ENCODE results near the gene BRSK1.

DNA sequence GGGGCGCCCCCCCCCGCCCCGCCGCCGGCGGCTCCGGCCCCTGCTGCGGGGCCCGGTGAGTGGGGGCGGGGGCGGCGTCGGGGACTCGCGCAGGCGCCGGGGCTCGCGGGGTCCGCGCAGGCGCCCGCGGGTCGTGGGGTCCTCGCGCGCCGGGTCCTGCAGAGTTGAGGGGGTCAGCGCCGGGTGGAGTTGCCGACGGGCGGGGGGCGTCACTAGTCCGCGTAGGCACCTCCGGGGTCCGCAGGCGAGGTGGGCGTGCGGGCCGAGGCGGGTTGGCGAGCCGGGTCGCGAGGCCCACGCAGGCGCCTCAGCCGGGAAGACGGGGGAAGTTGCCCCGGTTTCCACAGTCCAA, 25.3 kb upstream of the BRSK1 start:
- TF ChIP-seq CTCF (IDR thresholded peaks at IDR 0.05) (no peak), POLR2AphosphoS2 (conservative IDR thresholded peaks at IDR 0.05; ENCODE audit: low read length) (no peak), KDM1A (IDR thresholded peaks at IDR 0.05; ENCODE audit: low read depth) (no peak), E2F6 (IDR thresholded peaks at IDR 0.05; ENCODE audit: borderline replicate concordance, low read depth) (no peak), CHD2 (IDR thresholded peaks at IDR 0.05; ENCODE audit: low read length, partially characterized antibody) (no peak), SREBF2 (IDR thresholded peaks at IDR 0.05) (no peak), HDAC2 (IDR thresholded peaks at IDR 0.05) (no peak), BHLHE40 (IDR thresholded peaks at IDR 0.05; ENCODE audit: low read depth, low read length) (no peak), POLR2A (IDR thresholded peaks at IDR 0.05; ENCODE audit: low read length) (no peak), SMC3 (IDR thresholded peaks at IDR 0.05) (no peak)

All from A549 (cell line).